Liver (tissue), 3 donors: ENCODE results near the gene NAP1L4.

Experiments used
- ATF3 ChIP-seq: IDR thresholded peaks from 2 replicates; pipeline ENCODE4 v1.6.1; 2016; ENCODE audit warnings: antibody characterized with exemption
- CTCF ChIP-seq: fragments of 150-350 bp; IDR thresholded peaks from 2 replicates; pipeline ENCODE4 v1.5.1; 2017; ENCODE audit warnings: improper control_type of control experiment, low read depth, low read length; ENCODE audit not compliant: missing input control
- EGR1 ChIP-seq, 2 donors: IDR thresholded peaks; 2 replicates each; pipeline ENCODE4 v1.6.1; 2016 to 2018; ENCODE audit warnings: antibody characterized with exemption in 2 of 2, low read depth in 2 of 2
- GABPA ChIP-seq, 2 donors: IDR thresholded peaks in 1 of 2; conservative IDR thresholded peaks in 1 of 2; 2 replicates each; pipeline ENCODE4 v1.6.1; 2016; ENCODE audit warnings: antibody characterized with exemption in 2 of 2, mild to moderate bottlenecking in 1 of 2, moderate library complexity in 1 of 2
- SP1 ChIP-seq: IDR thresholded peaks from 2 replicates; pipeline ENCODE4 v1.6.1; 2018; ENCODE audit warnings: antibody characterized with exemption, mild to moderate bottlenecking
- donor health status: healthy.
- donor health status: healthy.

- no peak for TF ChIP-seq CTCF
- no peak for TF ChIP-seq ATF3
- no peak for TF ChIP-seq GABPA (IDR thresholded peaks at IDR 0.05 in 1 of 2, conservative IDR thresholded peaks at IDR 0.05 in 1 of 2)
- no peak for TF ChIP-seq SP1
- TF ChIP-seq EGR1 (IDR thresholded peaks at IDR 0.05; ENCODE audit: low read depth in 2 of 2), result no peak
Observed at GRCh38 chr11:2999464-2999998, 7.4 kb upstream of the NAP1L4 start.
